ENCODE results near the gene TBC1D4. TPM values are rescaled to one million over a fixed set of nuclear protein-coding genes. Genes with fewer than 3 reads are reported as not detected.
A peak's percentile ranks its signal among the peaks of the same experiment; 100 is the strongest.

TBC1D4 gene
- polyA plus RNA-seq, 1 experiment: 16.4 TPM

GRCh38 chr13:75418186-75418843, 63.7 kb downstream of the TBC1D4 start:
- ChIA-PET CTCF (interaction anchor here (0.9 to 1.8 kb wide), 2 partner anchors 13 to 64 kb away, joined by 3 to 4 read pairs; partner anchors contain the start of gene TBC1D4), POLR2A (no interaction called here)
- TF ChIP-seq CTCF (IDR thresholded peaks at IDR 0.05; ENCODE audit: insufficient read depth, low read depth, low read length): no peak
- Histone ChIP-seq H3K36me3 (ENCODE audit: control insufficient read depth, insufficient read depth, low read length) (no peaks in the 10 kb centered on the region), H3K4me3 (ENCODE audit: low read depth, low read length) (no peak overlapping the region), H3K27me3 (ENCODE audit: control insufficient read depth, insufficient read depth, low read length) (no peaks in the 10 kb centered on the region)
- DNase-seq (ENCODE audit: low read depth): no peak

DNA sequence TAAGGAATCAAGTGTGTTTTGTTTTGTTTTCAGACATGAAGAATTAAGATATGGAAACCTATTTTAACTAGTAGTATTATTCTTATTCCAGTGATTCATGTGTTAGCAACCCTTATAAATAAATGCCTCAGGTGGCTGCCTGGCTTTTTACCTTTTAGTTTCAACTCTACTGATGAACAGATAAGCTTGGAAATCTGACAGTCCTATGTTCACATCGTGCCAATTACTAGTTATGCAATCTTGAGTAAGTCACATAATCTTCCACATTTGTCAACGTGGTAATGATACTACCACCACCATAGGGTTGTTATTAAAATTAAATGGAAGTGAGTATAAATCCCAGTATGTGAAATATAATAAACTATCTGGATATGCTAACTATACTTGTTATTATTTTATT, 64.3 kb downstream of the TBC1D4 start:
- no peak for TF ChIP-seq CTCF (IDR thresholded peaks at IDR 0.05; ENCODE audit: insufficient read depth, low read depth, low read length)
- Histone ChIP-seq H3K27me3 (ENCODE audit: control insufficient read depth, insufficient read depth, low read length) (no peaks in the 10 kb centered on the region), H3K36me3 (ENCODE audit: control insufficient read depth, insufficient read depth, low read length) (no peaks in the 10 kb centered on the region), H3K4me3 (ENCODE audit: low read depth, low read length) (no peak overlapping the region)
- DNase-seq (ENCODE audit: low read depth): no peak
- CTCF ChIA-PET: interaction anchor here (1.2 kb wide), 1 partner anchor 49 kb away, joined by 3 read pairs; no protein-coding TSS in a partner anchor
- POLR2A ChIA-PET: no interaction called here

DNA sequence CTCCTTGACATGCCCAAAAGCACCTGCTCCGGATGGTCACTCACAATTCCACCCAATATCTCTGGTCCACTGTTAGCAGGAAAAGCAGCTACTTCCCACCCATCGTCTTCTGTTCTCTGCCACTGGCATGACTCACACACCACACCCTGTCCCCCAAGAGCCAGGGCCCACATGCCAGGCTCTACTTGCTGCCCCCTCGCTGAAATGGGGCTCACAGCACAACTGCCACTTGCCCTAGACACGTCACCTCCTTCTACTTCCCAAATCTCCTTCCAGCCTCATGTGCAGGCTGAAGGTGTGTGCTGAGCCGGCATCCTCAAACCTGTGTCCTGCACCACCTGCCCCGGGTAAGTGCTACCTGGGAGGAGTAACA, 65.0 kb downstream of the TBC1D4 start:
- Histone ChIP-seq H3K36me3 (ENCODE audit: control insufficient read depth, insufficient read depth, low read length) (no peaks in the 10 kb centered on the region), H3K27me3 (ENCODE audit: control insufficient read depth, insufficient read depth, low read length) (no peaks in the 10 kb centered on the region), H3K4me3 (ENCODE audit: low read depth, low read length) (no peak overlapping the region)
- TF ChIP-seq CTCF (IDR thresholded peaks at IDR 0.05; ENCODE audit: insufficient read depth, low read depth, low read length): no peak
- ChIA-PET CTCF (interaction anchor here (1.2 to 1.3 kb wide), 2 partner anchors 50 to 65 kb away, joined by 3 to 4 read pairs; partner anchors contain the start of gene TBC1D4), POLR2A (no interaction called here)
- no peak for DNase-seq (ENCODE audit: low read depth)

- Histone ChIP-seq H3K27me3 (ENCODE audit: control insufficient read depth, insufficient read depth, low read length) (no peaks in the 10 kb centered on the region), H3K4me3 (ENCODE audit: low read depth, low read length) (no peak overlapping the region), H3K36me3 (ENCODE audit: control insufficient read depth, insufficient read depth, low read length) (no peaks in the 10 kb centered on the region)
- no peak for DNase-seq (ENCODE audit: low read depth)
- POLR2A ChIA-PET: interaction anchor here (1.1 kb wide), 1 partner anchor 14 kb away, joined by 3 read pairs; no protein-coding TSS in a partner anchor
- TF ChIP-seq CTCF (IDR thresholded peaks at IDR 0.05; ENCODE audit: insufficient read depth, low read depth, low read length): no peak
- CTCF ChIA-PET: interaction anchor here (1.2 to 1.7 kb wide), 3 partner anchors 44 to 66 kb away, joined by 3 to 5 read pairs (median 4); partner anchors contain the start of gene TBC1D4
Observed at GRCh38 chr13:75416327-75417011, 65.5 kb downstream of the TBC1D4 start.

DNA sequence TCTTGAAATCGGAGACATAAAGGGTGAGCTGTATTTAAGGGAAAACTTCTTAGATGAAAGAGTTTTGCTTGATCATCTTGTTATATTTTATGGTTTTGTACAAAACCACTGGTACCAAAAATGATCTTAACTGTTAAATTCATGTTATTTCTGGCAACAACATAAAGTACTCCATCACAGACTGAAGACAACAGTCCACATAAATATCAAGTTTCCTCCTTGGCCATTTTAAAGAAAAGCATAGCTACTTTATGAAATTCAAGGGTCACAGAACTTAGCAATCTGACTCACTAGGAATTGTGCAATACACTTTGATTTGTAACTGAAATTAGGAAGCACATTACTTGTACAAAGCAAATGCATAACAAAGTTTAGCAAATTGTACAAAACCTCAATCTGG, 66.3 kb downstream of the TBC1D4 start:
- Histone ChIP-seq H3K4me3 (ENCODE audit: low read depth, low read length) (no peak overlapping the region), H3K27me3 (ENCODE audit: control insufficient read depth, insufficient read depth, low read length) (no peaks in the 10 kb centered on the region), H3K36me3 (ENCODE audit: control insufficient read depth, insufficient read depth, low read length) (no peaks in the 10 kb centered on the region)
- TF ChIP-seq CTCF (IDR thresholded peaks at IDR 0.05; ENCODE audit: insufficient read depth, low read depth, low read length): no peak
- DNase-seq (ENCODE audit: low read depth): peak; percentile 74
- ChIA-PET POLR2A (interaction anchor here (1.1 kb wide), 1 partner anchor 14 kb away, joined by 3 read pairs; no protein-coding TSS in a partner anchor), CTCF (interaction anchor here (1.7 kb wide), 1 partner anchor 43 kb away, joined by 5 read pairs; no protein-coding TSS in a partner anchor)

Data from BJ (cell line).